Epithelial cell of esophagus (primary cell): Measurements from ENCODE around the gene CEBPZ.

Experiments
- DNase-seq: peaks from one replicate; pipeline ENCODE4 v3.0.0; 2010; ENCODE audit warnings: low read depth
- H3K4me3 ChIP-seq: 2 replicates; pipeline ENCODE4 v1.5.1; 2011; ENCODE audit warnings: mild to moderate bottlenecking, low read length, control low read depth
- CTCF ChIP-seq: IDR thresholded peaks from 2 replicates; pipeline ENCODE4 v1.5.1; 2011; ENCODE audit warnings: low read depth, mild to moderate bottlenecking, low read length, control low read depth, inconsistent platforms; ENCODE audit not compliant: insufficient read depth; ENCODE audit errors: missing control alignments

Gene CEBPZ

GRCh38 chr2:37231241-37232130 is at the start of gene CEBPZ, which contains the start of gene NDUFAF7:
Gene CEBPZ (minus strand): TSS chr2:37231596. CDS start chr2:37231567, 29 bp downstream.
Gene NDUFAF7 (plus strand): TSS chr2:37231658. CDS start chr2:37231706, 48 bp downstream.
- DNase-seq = peak; percentile 98
- H3K4me3 ChIP-seq = peak within 1 kb of the TSS; percentile 99
- TF ChIP-seq CTCF = no peak

- no peak for DNase-seq
- TF ChIP-seq CTCF = no peak
- H3K4me3 ChIP-seq = no peak overlapping the region
Observed at GRCh38 chr2:37276291-37276690, 44.9 kb upstream of the CEBPZ start.

- no peak for TF ChIP-seq CTCF
- H3K4me3 ChIP-seq = no peak overlapping the region
- DNase-seq = no peak
Observed at GRCh38 chr2:37274359-37274965, 43.1 kb upstream of the CEBPZ start.

GRCh38 chr2:37271376-37272067 is 40.1 kb upstream of the CEBPZ start:
- TF ChIP-seq CTCF = no peak
- no peak overlapping the region for H3K4me3 ChIP-seq

GRCh38 chr2:37268111-37268510 is 36.7 kb upstream of the CEBPZ start:
- no peak for TF ChIP-seq CTCF
- DNase-seq = no peak
- no peak overlapping the region for H3K4me3 ChIP-seq

More at GRCh38 chr2:37271376-37272067, 40.1 kb upstream of the CEBPZ start:
- DNase-seq = no peak

- DNase-seq = no peak
- no peak overlapping the region for H3K4me3 ChIP-seq
- TF ChIP-seq CTCF = no peak
Observed at GRCh38 chr2:37267685-37268084, 36.3 kb upstream of the CEBPZ start.
